Measurements from ENCODE around the gene ANKMY1.
A peak's percentile ranks its signal among the peaks of the same experiment; 100 is the strongest.

The ANKMY1 gene

GRCh38 chr2:240520974-240521350 lies 36.8 kb downstream of the ANKMY1 start:
- H3K27ac ChIP-seq, result no peak overlapping the region
- TF ChIP-seq CTCF (IDR thresholded peaks at IDR 0.05) (no peak), ZFX (IDR thresholded peaks at IDR 0.05; ENCODE audit: borderline replicate concordance) (no peak)

- no peak for TF ChIP-seq ZFX (IDR thresholded peaks at IDR 0.05; ENCODE audit: borderline replicate concordance)
- no peak overlapping the region for H3K27ac ChIP-seq
Observed at GRCh38 chr2:240520130-240520973, 37.4 kb downstream of the ANKMY1 start.

GRCh38 chr2:240519396-240520129 lies 38.2 kb downstream of the ANKMY1 start:
- no peak for TF ChIP-seq ZFX (IDR thresholded peaks at IDR 0.05; ENCODE audit: borderline replicate concordance)
- TF ChIP-seq CTCF (IDR thresholded peaks at IDR 0.05), result no peak

GRCh38 chr2:240518981-240519380 lies 38.8 kb downstream of the ANKMY1 start:
- TF ChIP-seq ZFX (IDR thresholded peaks at IDR 0.05; ENCODE audit: borderline replicate concordance), result no peak
- no peak for TF ChIP-seq CTCF (IDR thresholded peaks at IDR 0.05)
- H3K27ac ChIP-seq, result no peak overlapping the region

More at GRCh38 chr2:240519396-240520129, 38.2 kb downstream of the ANKMY1 start:
- H3K27ac ChIP-seq, result no peak overlapping the region

- no peak overlapping the region for H3K27ac ChIP-seq
- TF ChIP-seq ZFX (IDR thresholded peaks at IDR 0.05; ENCODE audit: borderline replicate concordance), result no peak
- no peak for TF ChIP-seq CTCF (IDR thresholded peaks at IDR 0.05)
Observed at GRCh38 chr2:240517342-240517741, 40.4 kb downstream of the ANKMY1 start.

GRCh38 chr2:240514631-240515030 lies 43.2 kb downstream of the ANKMY1 start:
- TF ChIP-seq ZFX (IDR thresholded peaks at IDR 0.05; ENCODE audit: borderline replicate concordance), result no peak
- no peak overlapping the region for H3K27ac ChIP-seq

- H3K27ac ChIP-seq, result no peak overlapping the region
- TF ChIP-seq ZFX (IDR thresholded peaks at IDR 0.05; ENCODE audit: borderline replicate concordance) (no peak), CTCF (IDR thresholded peaks at IDR 0.05) (peak; percentile 50)
Observed at GRCh38 chr2:240513549-240514287, 44.1 kb downstream of the ANKMY1 start.

Measured in 22Rv1 (cell line).